Measurements from ENCODE around the gene TMEM252.

The TMEM252 gene

GRCh38 chr9:68555437-68556150 is 14.9 kb upstream of the TMEM252 start:
- TF ChIP-seq CTCF (IDR thresholded peaks at IDR 0.05; ENCODE audit: control insufficient read depth, extremely low read depth, insufficient read depth) = no peak
- no peak for DNase-seq (ENCODE audit: low read depth)
- H3K4me3 ChIP-seq (ENCODE audit: low read depth, low read length) = no peak overlapping the region

- no peak for DNase-seq (ENCODE audit: low read depth)
- TF ChIP-seq CTCF (IDR thresholded peaks at IDR 0.05; ENCODE audit: control insufficient read depth, extremely low read depth, insufficient read depth) = no peak
- H3K4me3 ChIP-seq (ENCODE audit: low read depth, low read length) = no peak overlapping the region
Measured at GRCh38 chr9:68552700-68553476, 12.2 kb upstream of the TMEM252 start.

GRCh38 chr9:68551191-68551590 is 10.5 kb upstream of the TMEM252 start:
- DNase-seq (ENCODE audit: low read depth) = peak; percentile 18
- H3K4me3 ChIP-seq (ENCODE audit: low read depth, low read length) = no peak overlapping the region
- TF ChIP-seq CTCF (IDR thresholded peaks at IDR 0.05; ENCODE audit: control insufficient read depth, extremely low read depth, insufficient read depth) = no peak

GRCh38 chr9:68548241-68548640 is 7.6 kb upstream of the TMEM252 start:
- TF ChIP-seq CTCF (IDR thresholded peaks at IDR 0.05; ENCODE audit: control insufficient read depth, extremely low read depth, insufficient read depth) = no peak
- no peak overlapping the region for H3K4me3 ChIP-seq (ENCODE audit: low read depth, low read length)
- no peak for DNase-seq (ENCODE audit: low read depth)

- H3K4me3 ChIP-seq (ENCODE audit: low read depth, low read length) = no peak overlapping the region
- DNase-seq (ENCODE audit: low read depth) = no peak
- no peak for TF ChIP-seq CTCF (IDR thresholded peaks at IDR 0.05; ENCODE audit: control insufficient read depth, extremely low read depth, insufficient read depth)
Measured at GRCh38 chr9:68547417-68547816, 6.7 kb upstream of the TMEM252 start.

- H3K4me3 ChIP-seq (ENCODE audit: low read depth, low read length) = no peak overlapping the region
- no peak for DNase-seq (ENCODE audit: low read depth)
- no peak for TF ChIP-seq CTCF (IDR thresholded peaks at IDR 0.05; ENCODE audit: control insufficient read depth, extremely low read depth, insufficient read depth)
Measured at GRCh38 chr9:68546596-68547390, 6.1 kb upstream of the TMEM252 start.
